ENCODE data around the gene HNRNPUL1. TPM values are rescaled to one million over a fixed set of nuclear protein-coding genes. Genes with fewer than 3 reads are reported as not detected.

Gene HNRNPUL1
- total and polyA plus RNA-seq, 9 of the 15 experiments (the other 6 are each of a cell fraction or from before 2014, with no cell fraction given): 7.3 to 211 (median 85.0) TPM

GRCh38 chr19:41263850-41264580 lies at the start of gene HNRNPUL1 (continued):
- TF ChIP-seq TCF3 (CRISPR knock-in tag; IDR thresholded peaks at IDR 0.05) (no peak), ZNF24 (IDR thresholded peaks at IDR 0.05) (peak; percentile 55; the same call in 1 of the 2 replicates), NRF1 (conservative IDR thresholded peaks at IDR 0.05 in 1 of 2, IDR thresholded peaks at IDR 0.05 in 1 of 2) (peak; percentile 93 to 94), ZNF778 (CRISPR knock-in tag; IDR thresholded peaks at IDR 0.05) (no peak), E2F6 (IDR thresholded peaks at IDR 0.05; ENCODE audit: borderline replicate concordance in 1 of 2, extremely low read depth in 1 of 2, insufficient read depth in 1 of 2, insufficient read length in 1 of 2, low read depth in 1 of 2, low read length in 1 of 2, poor library complexity in 1 of 2, severe bottlenecking in 1 of 2) (peak; percentile 96), SP1 (CRISPR knock-in tag; IDR thresholded peaks at IDR 0.05) (peak; percentile 98), PTTG1 (tag; IDR thresholded peaks at IDR 0.05; ENCODE audit: low read depth) (no peak), PHF21A (IDR thresholded peaks at IDR 0.05; ENCODE audit: borderline replicate concordance, low read depth) (peak; percentile 62; the same call in 1 of the 2 replicates), ZNF274 (IDR thresholded peaks at IDR 0.05; ENCODE audit: borderline replicate concordance, low read depth, low read length) (no peak), ZNF133 (CRISPR knock-in tag; IDR thresholded peaks at IDR 0.05) (no peak), DNMT1 (IDR thresholded peaks at IDR 0.05) (no peak), MCM2 (IDR thresholded peaks at IDR 0.05; ENCODE audit: low read depth) (no peak), CREB1 (IDR thresholded peaks at IDR 0.05) (peak; percentile 82), CREB1 (CRISPR knock-in tag; IDR thresholded peaks at IDR 0.05) (peak; percentile 90), ERF (CRISPR knock-in tag; IDR thresholded peaks at IDR 0.05) (no peak; the same call in 1 of the 2 replicates), HIVEP1 (CRISPR knock-in tag; IDR thresholded peaks at IDR 0.05) (no peak), FOS (IDR thresholded peaks at IDR 0.05; ENCODE audit: extremely low read depth, insufficient read length) (peak; percentile 97)
- TF ChIP-seq, protein P1, sequence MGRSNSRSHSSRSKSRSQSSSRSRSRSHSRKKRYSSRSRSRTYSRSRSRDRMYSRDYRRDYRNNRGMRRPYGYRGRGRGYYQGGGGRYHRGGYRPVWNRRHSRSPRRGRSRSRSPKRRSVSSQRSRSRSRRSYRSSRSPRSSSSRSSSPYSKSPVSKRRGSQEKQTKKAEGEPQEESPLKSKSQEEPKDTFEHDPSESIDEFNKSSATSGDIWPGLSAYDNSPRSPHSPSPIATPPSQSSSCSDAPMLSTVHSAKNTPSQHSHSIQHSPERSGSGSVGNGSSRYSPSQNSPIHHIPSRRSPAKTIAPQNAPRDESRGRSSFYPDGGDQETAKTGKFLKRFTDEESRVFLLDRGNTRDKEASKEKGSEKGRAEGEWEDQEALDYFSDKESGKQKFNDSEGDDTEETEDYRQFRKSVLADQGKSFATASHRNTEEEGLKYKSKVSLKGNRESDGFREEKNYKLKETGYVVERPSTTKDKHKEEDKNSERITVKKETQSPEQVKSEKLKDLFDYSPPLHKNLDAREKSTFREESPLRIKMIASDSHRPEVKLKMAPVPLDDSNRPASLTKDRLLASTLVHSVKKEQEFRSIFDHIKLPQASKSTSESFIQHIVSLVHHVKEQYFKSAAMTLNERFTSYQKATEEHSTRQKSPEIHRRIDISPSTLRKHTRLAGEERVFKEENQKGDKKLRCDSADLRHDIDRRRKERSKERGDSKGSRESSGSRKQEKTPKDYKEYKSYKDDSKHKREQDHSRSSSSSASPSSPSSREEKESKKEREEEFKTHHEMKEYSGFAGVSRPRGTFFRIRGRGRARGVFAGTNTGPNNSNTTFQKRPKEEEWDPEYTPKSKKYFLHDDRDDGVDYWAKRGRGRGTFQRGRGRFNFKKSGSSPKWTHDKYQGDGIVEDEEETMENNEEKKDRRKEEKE (IDR thresholded peaks at IDR 0.05; ENCODE audit: borderline replicate concordance in 1 of 2, control insufficient read depth in 1 of 2, low read depth in 2 of 2, low read length in 1 of 2): 0 out of 4 replicates have a peak, but pooled peaks of 1 of the 2 experiments have one; percentile 39

Data from K562 (cell line).